Neural cell (in vitro differentiated cells): ENCODE results near the gene COX7A2L. TPM values are rescaled to one million over a fixed set of nuclear protein-coding genes. Genes with fewer than 3 reads are reported as not detected.

ENCODE experiments used
- H2AFZ ChIP-seq: fragments of 200-600, 300-800 bp; sonication (generic), shearing (Covaris generic); 2 replicates; pipeline ENCODE4 v1.6.0; 2014; ENCODE audit warnings: low read depth, mild to moderate bottlenecking, antibody characterized with exemption, low read length, moderate library complexity
- H3F3A ChIP-seq: fragments of 200-600 bp; shearing (Covaris generic); 2 replicates; pipeline ENCODE4 v1.6.1; 2016; ENCODE audit warnings: mild to moderate bottlenecking, moderate library complexity, mixed read lengths, antibody characterized with exemption, low read length; ENCODE audit not compliant: insufficient read depth, poor library complexity, severe bottlenecking
- H3K27ac ChIP-seq: fragments of 200-600, 300-800 bp; sonication (generic), shearing (Covaris generic); 2 replicates; pipeline ENCODE4 v1.5.1; 2014; ENCODE audit warnings: mild to moderate bottlenecking, low read length, moderate library complexity
- H3K27me3 ChIP-seq: fragments of 300-800, 200-600 bp; sonication (generic), shearing (Covaris generic); 2 replicates; pipeline ENCODE4 v1.6.0; 2014; ENCODE audit warnings: mild to moderate bottlenecking, low read depth, low read length, moderate library complexity; ENCODE audit not compliant: insufficient read depth
- H3K36me3 ChIP-seq: fragments of 300-800, 200-600 bp; sonication (generic), shearing (Covaris generic); 2 replicates; pipeline ENCODE4 v1.5.1; 2014; ENCODE audit warnings: mild to moderate bottlenecking, antibody characterized with exemption, low read length, moderate library complexity; ENCODE audit not compliant: insufficient read depth
- H3K4me2 ChIP-seq: fragments of 300-800, 200-600 bp; sonication (generic), shearing (Covaris generic); 2 replicates; pipeline ENCODE4 v1.6.0; 2014; ENCODE audit warnings: mild to moderate bottlenecking, low read length
- H3K4me3 ChIP-seq: fragments of 300-800, 200-600 bp; sonication (generic), shearing (Covaris generic); 2 replicates; pipeline ENCODE4 v1.5.1; 2014; ENCODE audit warnings: mild to moderate bottlenecking, low read length, moderate library complexity
- H3K79me2 ChIP-seq: fragments of 200-600 bp; shearing (Covaris generic); replicated peaks from 2 replicates; pipeline ENCODE4 v1.6.0; 2014; ENCODE audit warnings: mild to moderate bottlenecking, low read length, moderate library complexity; ENCODE audit not compliant: insufficient read depth
- H3K9ac ChIP-seq: fragments of 300-800, 200-600 bp; sonication (generic), shearing (Covaris generic); 2 replicates; pipeline ENCODE4 v1.6.1; 2016; ENCODE audit warnings: mild to moderate bottlenecking, low read length, mixed read lengths
- H3K9me2 ChIP-seq: fragments of 200-600 bp; shearing (Covaris generic); 2 replicates; pipeline ENCODE4 v1.6.1; 2016; ENCODE audit warnings: mild to moderate bottlenecking, low read length, mixed read lengths; ENCODE audit not compliant: insufficient read depth
- H3K9me3 ChIP-seq: fragments of 200-600, 300-800 bp; sonication (generic), shearing (Covaris generic); 2 replicates; pipeline ENCODE4 v1.6.1; 2016; ENCODE audit warnings: mild to moderate bottlenecking, mixed run types, low read length, moderate library complexity, mixed read lengths
- H4K20me1 ChIP-seq: fragments of 200-600 bp; shearing (Covaris generic); 2 replicates; pipeline ENCODE4 v1.6.1; 2016; ENCODE audit warnings: mild to moderate bottlenecking, mixed run types; ENCODE audit not compliant: insufficient read depth
- CTCF ChIP-seq: fragments of 450-650 bp; IDR thresholded peaks from 2 replicates; pipeline ENCODE4 v1.5.1; 2014; ENCODE audit warnings: antibody characterized with exemption, mild to moderate bottlenecking, moderate library complexity; ENCODE audit not compliant: poor library complexity, severe bottlenecking
- EP300 ChIP-seq: fragments of 450-650 bp; conservative IDR thresholded peaks from 2 replicates; pipeline ENCODE4 v1.6.1; 2014; ENCODE audit warnings: antibody characterized with exemption, mild to moderate bottlenecking, moderate library complexity; ENCODE audit not compliant: poor library complexity, severe bottlenecking
- EZH2 ChIP-seq: fragments of 200-600, 300-800 bp; shearing (Covaris generic), sonication (generic); IDR thresholded peaks from 2 replicates; pipeline ENCODE4 v1.6.1; 2014; ENCODE audit warnings: antibody characterized with exemption, low read length, borderline replicate concordance, mild to moderate bottlenecking; ENCODE audit not compliant: insufficient read depth, poor library complexity, severe bottlenecking
- MXI1 ChIP-seq: fragments of 450-650 bp; conservative IDR thresholded peaks from 2 replicates; pipeline ENCODE4 v1.6.1; 2014; ENCODE audit warnings: antibody characterized with exemption, mild to moderate bottlenecking; ENCODE audit not compliant: poor library complexity, severe bottlenecking
- POLR2AphosphoS5 ChIP-seq: IDR thresholded peaks from 2 replicates; pipeline ENCODE4 v1.6.1; 2012
- RAD21 ChIP-seq: fragments of 450-650 bp; conservative IDR thresholded peaks from 2 replicates; pipeline ENCODE4 v1.6.1; 2014; ENCODE audit warnings: antibody characterized with exemption, mild to moderate bottlenecking, moderate library complexity
- SMC3 ChIP-seq: fragments of 450-650 bp; conservative IDR thresholded peaks from 2 replicates; pipeline ENCODE4 v1.6.1; 2014; ENCODE audit warnings: antibody characterized with exemption, mild to moderate bottlenecking, moderate library complexity; ENCODE audit not compliant: poor library complexity
- TAF1 ChIP-seq: IDR thresholded peaks from 2 replicates; pipeline ENCODE4 v1.6.1; 2012; ENCODE audit warnings: low read depth
- polyA plus RNA-seq: library from polyadenylated mRNA; depleted of rRNA; stranded (reverse); fragments of >200 nt; gene quantifications from 2 replicates; pipeline ENCODE4 v1.2.3, GENCODE V29; 2014
- TF ChIP-seq, protein P1 (sequence below): IDR thresholded peaks from 2 replicates; pipeline ENCODE4 v1.6.1; 2012; ENCODE audit warnings: borderline replicate concordance

COX7A2L gene
- polyA plus RNA-seq, 1 donor from 2014 or later, result 425 TPM

- Histone ChIP-seq H3K9me2 (no peaks in the 10 kb centered on the region), H3K27ac (no peak overlapping the region), H4K20me1 (no peaks in the 10 kb centered on the region), H2AFZ (no peak overlapping the region), H3K27me3 (no peaks in the 10 kb centered on the region), H3K4me3 (no peak overlapping the region), H3F3A (no peaks in the 10 kb centered on the region), H3K36me3 (no peaks in the 10 kb centered on the region), H3K4me2 (no peak overlapping the region), H3K79me2 (no peaks in the 10 kb centered on the region), H3K9me3 (no peaks in the 10 kb centered on the region), H3K9ac (no peak overlapping the region)
- TF ChIP-seq, protein P1, sequence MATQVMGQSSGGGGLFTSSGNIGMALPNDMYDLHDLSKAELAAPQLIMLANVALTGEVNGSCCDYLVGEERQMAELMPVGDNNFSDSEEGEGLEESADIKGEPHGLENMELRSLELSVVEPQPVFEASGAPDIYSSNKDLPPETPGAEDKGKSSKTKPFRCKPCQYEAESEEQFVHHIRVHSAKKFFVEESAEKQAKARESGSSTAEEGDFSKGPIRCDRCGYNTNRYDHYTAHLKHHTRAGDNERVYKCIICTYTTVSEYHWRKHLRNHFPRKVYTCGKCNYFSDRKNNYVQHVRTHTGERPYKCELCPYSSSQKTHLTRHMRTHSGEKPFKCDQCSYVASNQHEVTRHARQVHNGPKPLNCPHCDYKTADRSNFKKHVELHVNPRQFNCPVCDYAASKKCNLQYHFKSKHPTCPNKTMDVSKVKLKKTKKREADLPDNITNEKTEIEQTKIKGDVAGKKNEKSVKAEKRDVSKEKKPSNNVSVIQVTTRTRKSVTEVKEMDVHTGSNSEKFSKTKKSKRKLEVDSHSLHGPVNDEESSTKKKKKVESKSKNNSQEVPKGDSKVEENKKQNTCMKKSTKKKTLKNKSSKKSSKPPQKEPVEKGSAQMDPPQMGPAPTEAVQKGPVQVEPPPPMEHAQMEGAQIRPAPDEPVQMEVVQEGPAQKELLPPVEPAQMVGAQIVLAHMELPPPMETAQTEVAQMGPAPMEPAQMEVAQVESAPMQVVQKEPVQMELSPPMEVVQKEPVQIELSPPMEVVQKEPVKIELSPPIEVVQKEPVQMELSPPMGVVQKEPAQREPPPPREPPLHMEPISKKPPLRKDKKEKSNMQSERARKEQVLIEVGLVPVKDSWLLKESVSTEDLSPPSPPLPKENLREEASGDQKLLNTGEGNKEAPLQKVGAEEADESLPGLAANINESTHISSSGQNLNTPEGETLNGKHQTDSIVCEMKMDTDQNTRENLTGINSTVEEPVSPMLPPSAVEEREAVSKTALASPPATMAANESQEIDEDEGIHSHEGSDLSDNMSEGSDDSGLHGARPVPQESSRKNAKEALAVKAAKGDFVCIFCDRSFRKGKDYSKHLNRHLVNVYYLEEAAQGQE, result no peak
- TF ChIP-seq TAF1, result no peak
- TF ChIP-seq EZH2, result no peak
These were observed 32.1 kb downstream of the COX7A2L start for GRCh38 chr2:42328923-42329322.

DNA sequence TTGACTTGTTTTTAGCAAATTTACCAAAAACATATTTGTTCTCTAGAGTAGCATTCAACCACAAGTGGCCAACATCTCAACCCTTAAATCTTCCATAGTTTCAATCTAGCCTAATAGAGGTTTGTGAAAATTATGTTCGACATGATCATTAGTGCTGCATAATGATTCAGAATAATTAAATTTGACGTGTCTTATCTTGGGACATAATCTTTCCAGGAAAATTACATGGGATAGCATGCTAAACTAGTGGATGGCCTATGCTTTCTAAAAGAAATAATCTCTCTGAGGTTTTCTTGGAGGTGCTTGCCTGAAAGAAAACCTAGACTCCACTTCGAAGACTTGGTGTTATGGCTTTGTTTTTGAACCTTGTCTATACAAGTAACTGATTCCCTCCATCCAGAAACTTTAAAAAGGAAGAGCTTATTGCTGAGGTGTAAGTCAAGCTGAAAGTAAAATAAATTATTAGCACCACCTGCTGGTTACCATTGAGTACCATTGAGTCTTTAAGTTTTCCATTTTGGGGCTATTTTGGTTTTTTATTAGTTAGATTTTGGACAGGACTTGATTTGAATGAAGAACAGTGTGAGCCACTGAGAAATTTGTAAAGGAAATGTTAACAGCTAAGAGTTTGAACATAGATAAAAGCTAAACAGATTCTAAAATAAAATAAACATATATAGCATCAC lies 32.7 kb downstream of the COX7A2L start:
- H3K36me3 ChIP-seq, result no peaks in the 10 kb centered on the region
- TF ChIP-seq RAD21, result peak; percentile 56
- peak; percentile 60 for TF ChIP-seq CTCF
- no peak for TF ChIP-seq MXI1
- peak; percentile 64 for TF ChIP-seq SMC3

DNA sequence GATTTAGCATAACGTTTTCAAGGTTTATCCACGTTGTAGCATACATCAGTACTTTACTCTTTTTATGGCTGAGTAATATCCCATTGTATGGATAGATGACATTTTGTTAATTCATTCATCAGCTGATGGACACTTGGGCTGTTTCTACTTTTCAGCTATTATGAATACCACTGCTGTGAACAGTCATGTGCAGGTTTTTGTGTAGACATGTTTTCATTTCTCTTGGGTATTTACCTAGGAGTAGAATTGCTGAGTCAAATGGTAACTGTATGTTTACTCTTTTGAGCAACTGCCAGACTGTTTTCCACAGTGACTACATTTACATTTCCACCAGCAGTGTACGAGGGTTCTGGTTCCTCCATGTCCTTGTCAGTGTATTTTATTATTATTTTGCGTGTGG lies 33.9 kb downstream of the COX7A2L start:
- no peak overlapping the region for H3K4me2 ChIP-seq
- H3F3A ChIP-seq, result no peaks in the 10 kb centered on the region
- no peaks in the 10 kb centered on the region for H3K27me3 ChIP-seq
- no peak overlapping the region for H3K4me3 ChIP-seq
- H3K9ac ChIP-seq, result no peak overlapping the region
- H3K27ac ChIP-seq, result no peak overlapping the region
- H3K9me2 ChIP-seq, result no peaks in the 10 kb centered on the region
- no peak overlapping the region for H2AFZ ChIP-seq
- no peaks in the 10 kb centered on the region for H3K9me3 ChIP-seq
- no peaks in the 10 kb centered on the region for H4K20me1 ChIP-seq
- no peaks in the 10 kb centered on the region for H3K36me3 ChIP-seq
- H3K79me2 ChIP-seq, result no peaks in the 10 kb centered on the region
- TF ChIP-seq TAF1 (no peak), SMC3 (no peak), EP300 (no peak), POLR2AphosphoS5 (no peak), CTCF (no peak)
- TF ChIP-seq, protein P1, result no peak

More for the DNA sequence above, 32.7 kb downstream of the COX7A2L start:
- H2AFZ ChIP-seq, result no peak overlapping the region
- H3F3A ChIP-seq, result no peaks in the 10 kb centered on the region
- no peaks in the 10 kb centered on the region for H3K9me2 ChIP-seq
- H3K27me3 ChIP-seq, result no peaks in the 10 kb centered on the region
- H3K79me2 ChIP-seq, result no peaks in the 10 kb centered on the region
- H3K9me3 ChIP-seq, result no peaks in the 10 kb centered on the region
- no peak overlapping the region for H3K27ac ChIP-seq
- no peak overlapping the region for H3K4me3 ChIP-seq
- no peak overlapping the region for H3K9ac ChIP-seq
- H3K4me2 ChIP-seq, result no peak overlapping the region
- H4K20me1 ChIP-seq, result no peaks in the 10 kb centered on the region
